ENCODE results near the gene TPR.

Gene TPR

GRCh38 chr1:186289943-186290545 is 85.0 kb downstream of the TPR start:
- DNase-seq (ENCODE audit: low read depth) = no peak

GRCh38 chr1:186286615-186287315 is 88.3 kb downstream of the TPR start:
- DNase-seq (ENCODE audit: low read depth) = no peak

- DNase-seq (ENCODE audit: low read depth) = no peak
Observed at GRCh38 chr1:186283374-186283773, 91.7 kb downstream of the TPR start.

- DNase-seq (ENCODE audit: low read depth) = no peak
Observed at GRCh38 chr1:186282466-186282865, 92.6 kb downstream of the TPR start.

- no peak for DNase-seq (ENCODE audit: low read depth)
Observed at GRCh38 chr1:186275822-186276221, 99.2 kb downstream of the TPR start.

GRCh38 chr1:186272486-186272885 is 102.6 kb downstream of the TPR start:
- no peak for DNase-seq (ENCODE audit: low read depth)

GRCh38 chr1:186271032-186271431 is 104.0 kb downstream of the TPR start:
- DNase-seq (ENCODE audit: low read depth) = no peak

Measured in CMK (cell line).